Vagina (tissue), 2 donors: Measurements from ENCODE around the gene TEX9.

Experiments
- POLR2A ChIP-seq, 2 donors: fragments of 450-650 bp; IDR thresholded peaks; one replicate each; pipeline ENCODE4 v1.6.1; 2017; ENCODE audit warnings: antibody characterized with exemption in 2 of 2, mild to moderate bottlenecking in 2 of 2, moderate library complexity in 2 of 2
- POLR2AphosphoS5 ChIP-seq, 2 donors: sonication (generic); formaldehyde crosslinking; IDR thresholded peaks; one replicate each; pipeline ENCODE4 v1.9.0; 2017; ENCODE audit warnings: antibody characterized with exemption in 2 of 2, mild to moderate bottlenecking in 2 of 2, low read depth in 1 of 2; ENCODE audit not compliant: insufficient read depth in 1 of 2
- TF ChIP-seq, protein P1 (sequence below), 3 experiments: fragments of 450-650 bp in 2 of 3; fragments of 200-600 bp in 1 of 3; sonication (generic) in 1 of 3; IDR thresholded peaks; one replicate each; pipeline ENCODE4 v1.5.1; 2017 to 2019; ENCODE audit warnings: antibody characterized with exemption in 3 of 3, mild to moderate bottlenecking in 2 of 3, moderate library complexity in 2 of 3

DNA sequence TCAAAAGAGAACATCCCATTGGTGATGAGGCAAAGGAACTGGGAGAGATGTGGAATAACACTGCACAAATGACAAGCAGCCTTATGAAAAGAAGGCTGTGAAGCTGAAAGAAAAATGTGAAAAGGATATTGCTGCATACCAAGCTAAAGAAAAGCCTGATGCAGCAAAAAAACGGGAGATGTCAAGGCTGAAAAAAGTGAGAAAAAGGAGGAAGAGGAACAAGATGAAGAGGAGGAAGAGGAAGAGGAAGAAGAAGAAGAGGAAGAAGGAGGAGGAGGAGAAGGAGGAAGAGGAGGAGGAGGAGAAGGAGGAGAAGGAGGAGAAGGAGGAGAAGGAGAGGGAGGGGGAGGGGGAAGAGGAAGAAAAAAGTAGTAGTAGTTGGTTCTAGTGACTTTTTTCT, 41.8 kb upstream of the TEX9 start:
- no peak for TF ChIP-seq POLR2AphosphoS5 (IDR thresholded peaks at IDR 0.05; ENCODE audit: insufficient read depth in 1 of 2, low read depth in 1 of 2)
- TF ChIP-seq, protein P1, sequence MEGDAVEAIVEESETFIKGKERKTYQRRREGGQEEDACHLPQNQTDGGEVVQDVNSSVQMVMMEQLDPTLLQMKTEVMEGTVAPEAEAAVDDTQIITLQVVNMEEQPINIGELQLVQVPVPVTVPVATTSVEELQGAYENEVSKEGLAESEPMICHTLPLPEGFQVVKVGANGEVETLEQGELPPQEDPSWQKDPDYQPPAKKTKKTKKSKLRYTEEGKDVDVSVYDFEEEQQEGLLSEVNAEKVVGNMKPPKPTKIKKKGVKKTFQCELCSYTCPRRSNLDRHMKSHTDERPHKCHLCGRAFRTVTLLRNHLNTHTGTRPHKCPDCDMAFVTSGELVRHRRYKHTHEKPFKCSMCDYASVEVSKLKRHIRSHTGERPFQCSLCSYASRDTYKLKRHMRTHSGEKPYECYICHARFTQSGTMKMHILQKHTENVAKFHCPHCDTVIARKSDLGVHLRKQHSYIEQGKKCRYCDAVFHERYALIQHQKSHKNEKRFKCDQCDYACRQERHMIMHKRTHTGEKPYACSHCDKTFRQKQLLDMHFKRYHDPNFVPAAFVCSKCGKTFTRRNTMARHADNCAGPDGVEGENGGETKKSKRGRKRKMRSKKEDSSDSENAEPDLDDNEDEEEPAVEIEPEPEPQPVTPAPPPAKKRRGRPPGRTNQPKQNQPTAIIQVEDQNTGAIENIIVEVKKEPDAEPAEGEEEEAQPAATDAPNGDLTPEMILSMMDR (IDR thresholded peaks at IDR 0.05) = no peak
- no peak for TF ChIP-seq POLR2A (IDR thresholded peaks at IDR 0.05)
